HepG2 (cell line): ENCODE measurements around the gene LRTM2. TPM values are rescaled to one million over a fixed set of nuclear protein-coding genes. Genes with fewer than 3 reads are reported as not detected.

Experiments used
- ATAC-seq: fragments of 200-7000 bp; cut with Tn5 transposase; 3 replicates; pipeline ENCODE4 v1.9.1; 2020; ENCODE audit warnings: mild to moderate bottlenecking, moderate library complexity
- BruUV-seq: library from RNA; stranded (reverse); fragments of 400-500 nt; replicated peaks from 2 replicates; lab custom pipeline; 2021; lab: Mats Ljungman, UMichigan
- CTCF ChIA-PET: fragments of 300-600 bp; formaldehyde crosslinking; extraction: SDS; loops from one replicate; lab custom pipeline; 2021; ENCODE audit warnings: low total read pairs, inconsistent platforms, low intra/inter-chr PET ratio; lab: Yijun Ruan, JAX
- POLR2A ChIA-PET: fragments of 350-600 bp; sonication (Branson Sonifier 250); formaldehyde crosslinking; loops from one replicate; lab custom pipeline; 2020; ENCODE audit warnings: antibody characterized with exemption, inconsistent platforms; lab: Yijun Ruan, JAX
- DNase-seq: peaks from one replicate; pipeline ENCODE4 v3.0.0-alpha.2; 2015; ENCODE audit warnings: low spot score
- FAIRE-seq: peaks from 3 replicates; lab custom pipeline; 2011; peaks lifted over from hg19 to GRCh38; lab: Jason Lieb, UNC
- H2AFZ ChIP-seq: one replicate; pipeline ENCODE4 v1.6.1; 2011; ENCODE audit warnings: low read length, inconsistent platforms
- H3K27ac ChIP-seq: fragments of 300-600 bp; 3 replicates; pipeline ENCODE4 v1.8.0; 2011; ENCODE audit warnings: mixed run types, mild to moderate bottlenecking, mixed read lengths, low read length, inconsistent platforms; ENCODE audit not compliant: insufficient read depth; ENCODE audit errors: extremely low read length
- H3K27me3 ChIP-seq, 2 experiments: fragments of 200-600 bp in 1 of 2; 2 replicates in 1 of 2; 3 replicates in 1 of 2; pipeline versions ENCODE4 v1.6.0 to v1.8.0; 2011; ENCODE audit warnings: low read length in 2 of 2, mild to moderate bottlenecking in 2 of 2, moderate library complexity in 2 of 2, inconsistent platforms in 1 of 2; ENCODE audit not compliant: insufficient read depth in 2 of 2, control insufficient read depth in 1 of 2
- H3K36me3 ChIP-seq, 2 experiments: fragments of 200-600 bp in 1 of 2; replicated peaks in 1 of 2; 2 replicates in 1 of 2; 3 replicates in 1 of 2; pipeline versions ENCODE4 v1.5.1 to v1.8.0; 2011; ENCODE audit warnings: low read length in 2 of 2, inconsistent platforms in 1 of 2; ENCODE audit not compliant: insufficient read depth in 2 of 2, control insufficient read depth in 1 of 2
- H3K4me1 ChIP-seq: 2 replicates; pipeline ENCODE4 v1.5.1; 2012; ENCODE audit warnings: low read length, inconsistent platforms; ENCODE audit not compliant: insufficient read depth
- H3K4me2 ChIP-seq: 2 replicates; pipeline ENCODE4 v1.6.0; 2011; ENCODE audit warnings: low read depth, low read length, inconsistent platforms
- H3K4me3 ChIP-seq, 3 experiments: fragments of 200-600 bp in 1 of 3; sonication (generic), shearing (Covaris generic) in 1 of 3; replicated peaks in 1 of 3; 2 replicates each; pipeline ENCODE4 v1.5.1; 2011 to 2016; ENCODE audit warnings: low read length in 3 of 3, inconsistent platforms in 2 of 3, low read depth in 2 of 3, mild to moderate bottlenecking in 2 of 3, control low read depth in 1 of 3, mixed read lengths in 1 of 3; ENCODE audit not compliant: insufficient read depth in 1 of 3
- H3K79me2 ChIP-seq: one replicate; pipeline ENCODE4 v1.6.1; 2011; ENCODE audit warnings: low read length, inconsistent platforms; ENCODE audit not compliant: insufficient read depth
- H3K9ac ChIP-seq: 2 replicates; pipeline ENCODE4 v1.6.0; 2011; ENCODE audit warnings: mild to moderate bottlenecking, low read depth, low read length, inconsistent platforms; ENCODE audit not compliant: insufficient read depth
- H3K9me3 ChIP-seq: 2 replicates; pipeline ENCODE4 v1.5.1; 2012; ENCODE audit warnings: mild to moderate bottlenecking, low read length
- H4K20me1 ChIP-seq: 2 replicates; pipeline ENCODE4 v1.6.0; 2011; ENCODE audit warnings: inconsistent platforms, mild to moderate bottlenecking, low read length, moderate library complexity; ENCODE audit not compliant: insufficient read depth
- ATF1 ChIP-seq: IDR thresholded peaks from 2 replicates; pipeline ENCODE4 v1.6.1; 2016; ENCODE audit warnings: mild to moderate bottlenecking, control low read depth
- FOXA3 ChIP-seq: IDR thresholded peaks from 2 replicates; pipeline ENCODE4 v1.6.1; 2016; ENCODE audit warnings: missing genetic modification reagents, missing compliant biosample characterization
- POGZ ChIP-seq: sonication (generic); formaldehyde crosslinking; IDR thresholded peaks from 2 replicates; pipeline ENCODE4 v1.4.0; 2020; ENCODE audit warnings: mild to moderate bottlenecking, missing genetic modification reagents
- RXRA ChIP-seq: sonication (generic); formaldehyde crosslinking; IDR thresholded peaks from 2 replicates; pipeline ENCODE4 v1.5.1; 2020; ENCODE audit warnings: missing genetic modification reagents
- TEAD3 ChIP-seq: optimal IDR thresholded peaks from 2 replicates; pipeline ENCODE3; 2016; ENCODE audit warnings: borderline replicate concordance
- ZFY ChIP-seq: sonication (generic); formaldehyde crosslinking; IDR thresholded peaks from 2 replicates; pipeline ENCODE4 v1.4.0; 2020; ENCODE audit warnings: missing genetic modification reagents
- ZNF333 ChIP-seq: sonication (generic); formaldehyde crosslinking; IDR thresholded peaks from 2 replicates; pipeline ENCODE4 v1.4.0; 2020; ENCODE audit warnings: mild to moderate bottlenecking, missing genetic modification reagents, borderline replicate concordance
- ZNF496 ChIP-seq: sonication (generic); formaldehyde crosslinking; IDR thresholded peaks from 2 replicates; pipeline ENCODE4 v1.8.1; 2023; ENCODE audit warnings: mild to moderate bottlenecking, moderate library complexity, missing genetic modification reagents; ENCODE audit not compliant: insufficient replicate concordance
- ZNF550 ChIP-seq: sonication (generic); formaldehyde crosslinking; IDR thresholded peaks from 2 replicates; pipeline ENCODE4 v1.4.0; 2020; ENCODE audit warnings: mild to moderate bottlenecking, missing genetic modification reagents, borderline replicate concordance
- ZNF557 ChIP-seq: sonication (generic); formaldehyde crosslinking; IDR thresholded peaks from 2 replicates; pipeline ENCODE4 v1.4.0; 2020; ENCODE audit warnings: missing genetic modification reagents
- WGBS: methylation state at CpG from one replicate; pipeline ENCODE4 v1.1.6; 2017; ENCODE audit warnings: low lambda C conversion rate; 5-methylcytosine and 5-hydroxymethylcytosine counted together
- in situ Hi-C: cut with HindIII; loops from 2 replicates; pipeline ENCODE4 v1.10.0; 2017; ENCODE audit warnings: low pct_unique_long_range_greater_than_20kb; ENCODE audit not compliant: extremely low pct_ligation_motif_present
- intact Hi-C: fragments of 100-400 bp; cut with micrococcal nuclease; formaldehyde crosslinking; loops from one replicate; pipeline ENCODE4 v1.10.0; 2022; ENCODE audit not compliant: unreplicated experiment
- polyA plus RNA-seq, 8 experiments: library from polyadenylated mRNA; depleted of rRNA in 3 of 8; stranded (reverse) in 7 of 8; unstranded in 1 of 8; fragments of >200 nt; fragmentation: Illumina TruSeq in 4 of 8; extraction: Trizol in 4 of 8; gene quantifications; 2 replicates each; pipeline versions ENCODE4 v1.2.1 to v1.2.3, GENCODE V29; 2011 to 2016; ENCODE audit warnings: low read depth in 4 of 8, missing spikeins in 1 of 8, mixed read lengths in 1 of 8; ENCODE audit not compliant: insufficient read depth in 1 of 8
- total RNA-seq, 5 experiments: library from RNA; depleted of rRNA; stranded (reverse); fragments of >200 nt; fragmentation: Illumina TruSeq; extraction: Trizol; gene quantifications; 2 replicates each; pipeline ENCODE4 v1.2.3, GENCODE V29; 2016; ENCODE audit warnings: low read depth in 1 of 5
- TF ChIP-seq, protein P1 (sequence below): sonication (generic); formaldehyde crosslinking; IDR thresholded peaks from 2 replicates; pipeline ENCODE4 v1.5.1; 2020; ENCODE audit warnings: missing genetic modification reagents, mild to moderate bottlenecking, borderline replicate concordance

LRTM2 gene
- total and polyA plus RNA-seq, 2 of the 13 experiments (the other 11 are each of a cell fraction or from before 2014, with no cell fraction given), result 0.09 TPM; not detected in 1

DNA sequence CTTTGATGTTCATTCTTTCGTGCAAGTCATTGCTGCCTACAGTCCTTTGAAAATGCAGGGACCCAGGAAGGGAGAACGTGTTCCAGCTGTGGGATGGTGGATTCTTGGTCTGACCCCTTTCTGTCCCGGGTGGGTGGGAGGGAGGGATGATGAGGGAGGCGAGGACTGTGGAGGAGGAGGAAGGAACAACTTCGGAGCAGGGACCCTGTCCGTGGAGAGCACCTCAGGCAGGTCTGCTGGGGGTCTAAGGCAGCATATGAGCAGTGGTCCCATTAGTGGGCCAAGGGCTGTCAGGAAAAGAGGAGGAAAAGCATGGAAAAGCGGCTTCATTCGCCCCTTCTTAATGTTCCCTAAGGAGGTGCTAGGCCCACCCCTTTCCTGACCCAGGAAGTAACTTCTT lies 62.0 kb downstream of the LRTM2 start (continued):
- TF ChIP-seq, protein P1, sequence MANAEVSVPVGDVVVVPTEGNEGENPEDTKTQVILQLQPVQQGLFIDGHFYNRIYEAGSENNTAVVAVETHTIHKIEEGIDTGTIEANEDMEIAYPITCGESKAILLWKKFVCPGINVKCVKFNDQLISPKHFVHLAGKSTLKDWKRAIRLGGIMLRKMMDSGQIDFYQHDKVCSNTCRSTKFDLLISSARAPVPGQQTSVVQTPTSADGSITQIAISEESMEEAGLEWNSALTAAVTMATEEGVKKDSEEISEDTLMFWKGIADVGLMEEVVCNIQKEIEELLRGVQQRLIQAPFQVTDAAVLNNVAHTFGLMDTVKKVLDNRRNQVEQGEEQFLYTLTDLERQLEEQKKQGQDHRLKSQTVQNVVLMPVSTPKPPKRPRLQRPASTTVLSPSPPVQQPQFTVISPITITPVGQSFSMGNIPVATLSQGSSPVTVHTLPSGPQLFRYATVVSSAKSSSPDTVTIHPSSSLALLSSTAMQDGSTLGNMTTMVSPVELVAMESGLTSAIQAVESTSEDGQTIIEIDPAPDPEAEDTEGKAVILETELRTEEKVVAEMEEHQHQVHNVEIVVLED (CRISPR knock-in tag), result no peak
- no peak for TF ChIP-seq RXRA (CRISPR knock-in tag)
- TF ChIP-seq ZNF557 (CRISPR knock-in tag), result no peak
- no peak for TF ChIP-seq ATF1 (CRISPR knock-in tag)
- no peak for TF ChIP-seq POGZ (CRISPR knock-in tag)
- TF ChIP-seq, all 625 proteins: peak for 0

- WGBS, result 59% methylated on average over 4 of the region's 19 CpGs
- Histone ChIP-seq H2AFZ (no peak overlapping the region), H3K9me3 (no peaks in the 10 kb centered on the region), H3K4me2 (no peak overlapping the region), H3K9ac (no peak overlapping the region), H3K4me1 (peaks cover 34% of the 10 kb centered on the region), H3K4me3 (no peak overlapping the region), H3K36me3 (no peaks in the 10 kb centered on the region), H3K27me3 (peaks cover 6 to 47% of the 10 kb centered on the region in 2 experiments), H3K79me2 (no peaks in the 10 kb centered on the region), H4K20me1 (no peaks in the 10 kb centered on the region), H3K27ac (no peak overlapping the region)
- ATAC-seq, result no peak
- intact Hi-C loops (no loop called here), in situ Hi-C loops (no loop called here)
- ChIA-PET CTCF (no interaction called here), POLR2A (no interaction called here)
- TF ChIP-seq ZNF496 (CRISPR knock-in tag) (no peak), ZNF333 (CRISPR knock-in tag) (no peak), TEAD3 (CRISPR knock-in tag) (no peak), ZFY (CRISPR knock-in tag) (no peak), FOXA3 (CRISPR knock-in tag) (no peak), ZNF550 (CRISPR knock-in tag) (no peak)
- DNase-seq, result no peak
- BruUV-seq, result no TSS peak
- FAIRE-seq, result no peak
These were observed 62.6 kb downstream of the LRTM2 start for GRCh38 chr12:1882850-1883470.
